Activated naive CD4-positive, alpha-beta T cell treated with anti-CD3 and anti-CD28 coated beads, Interleukin-2, amount 50 U/mL, for 24 hours (primary cell): ENCODE data around the gene LARP7.
"Not testable (repeated sequence)": the region's sequence is repeated elsewhere in the genome, so short reads cannot be mapped to it uniquely, and the experiment has no call there.

Experiments used
- H3K27ac Mint-ChIP-seq: one replicate; pipeline ENCODE4 v1.8.0; 2021; ENCODE audit warnings: mild to moderate bottlenecking, mixed read lengths
- H3K27me3 Mint-ChIP-seq: one replicate; pipeline ENCODE4 v1.8.0; 2021; ENCODE audit warnings: mixed read lengths
- H3K36me3 Mint-ChIP-seq: one replicate; pipeline ENCODE4 v1.8.0; 2021; ENCODE audit warnings: mixed read lengths
- H3K4me1 Mint-ChIP-seq: one replicate; pipeline ENCODE4 v1.8.0; 2021; ENCODE audit warnings: mixed read lengths
- H3K4me3 Mint-ChIP-seq: one replicate; pipeline ENCODE4 v1.8.0; 2021; ENCODE audit warnings: mild to moderate bottlenecking, mixed read lengths
- H3K9me3 Mint-ChIP-seq: one replicate; pipeline ENCODE4 v1.8.0; 2021; ENCODE audit warnings: mixed read lengths

Gene LARP7

DNA sequence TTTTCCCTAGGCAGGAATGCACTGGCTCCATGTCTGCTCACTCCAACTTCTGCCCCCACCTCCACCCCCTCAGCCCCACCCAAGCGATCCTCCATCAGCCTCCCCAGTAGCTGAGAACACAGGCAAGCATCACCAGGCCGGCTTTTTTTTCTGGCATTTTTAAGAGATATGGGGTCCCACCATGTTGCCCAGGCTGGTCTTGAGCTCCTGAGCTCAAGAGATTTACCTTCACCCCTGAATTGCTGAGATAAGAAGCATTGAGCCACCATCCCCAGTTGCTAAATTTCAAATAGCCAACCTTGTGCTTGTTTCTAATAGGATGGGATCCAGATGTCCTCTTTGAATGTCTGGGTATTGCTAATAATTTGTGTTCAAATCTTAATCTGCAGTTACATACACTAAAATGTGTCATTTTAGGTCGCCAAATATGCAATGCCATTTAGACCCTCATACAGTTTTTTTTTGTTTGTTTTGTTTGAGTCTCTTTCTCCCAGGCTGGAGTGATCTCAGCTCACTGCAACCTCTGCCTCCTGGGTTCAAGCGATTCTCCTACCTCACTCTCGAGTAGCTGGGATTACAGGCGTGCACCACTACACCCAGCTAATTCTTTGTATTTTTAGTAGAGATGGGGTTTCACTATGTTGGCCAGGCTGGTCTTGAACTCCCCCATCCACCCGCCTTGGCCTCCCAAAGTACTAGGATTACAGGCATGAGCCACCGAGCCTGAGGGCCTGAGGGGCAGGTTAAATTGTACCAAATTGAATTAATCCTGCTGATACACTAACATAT lies 8.8 kb downstream of the LARP7 start:
- no peak overlapping the region for H3K4me3 Mint-ChIP-seq
- H3K4me1 Mint-ChIP-seq = peaks cover 25% of the 10 kb centered on the region
- H3K9me3 Mint-ChIP-seq = no peaks in the 10 kb centered on the region
- no peaks in the 10 kb centered on the region for H3K27me3 Mint-ChIP-seq
- no peak overlapping the region for H3K27ac Mint-ChIP-seq
- H3K36me3 Mint-ChIP-seq = peaks cover 9% of the 10 kb centered on the region

DNA sequence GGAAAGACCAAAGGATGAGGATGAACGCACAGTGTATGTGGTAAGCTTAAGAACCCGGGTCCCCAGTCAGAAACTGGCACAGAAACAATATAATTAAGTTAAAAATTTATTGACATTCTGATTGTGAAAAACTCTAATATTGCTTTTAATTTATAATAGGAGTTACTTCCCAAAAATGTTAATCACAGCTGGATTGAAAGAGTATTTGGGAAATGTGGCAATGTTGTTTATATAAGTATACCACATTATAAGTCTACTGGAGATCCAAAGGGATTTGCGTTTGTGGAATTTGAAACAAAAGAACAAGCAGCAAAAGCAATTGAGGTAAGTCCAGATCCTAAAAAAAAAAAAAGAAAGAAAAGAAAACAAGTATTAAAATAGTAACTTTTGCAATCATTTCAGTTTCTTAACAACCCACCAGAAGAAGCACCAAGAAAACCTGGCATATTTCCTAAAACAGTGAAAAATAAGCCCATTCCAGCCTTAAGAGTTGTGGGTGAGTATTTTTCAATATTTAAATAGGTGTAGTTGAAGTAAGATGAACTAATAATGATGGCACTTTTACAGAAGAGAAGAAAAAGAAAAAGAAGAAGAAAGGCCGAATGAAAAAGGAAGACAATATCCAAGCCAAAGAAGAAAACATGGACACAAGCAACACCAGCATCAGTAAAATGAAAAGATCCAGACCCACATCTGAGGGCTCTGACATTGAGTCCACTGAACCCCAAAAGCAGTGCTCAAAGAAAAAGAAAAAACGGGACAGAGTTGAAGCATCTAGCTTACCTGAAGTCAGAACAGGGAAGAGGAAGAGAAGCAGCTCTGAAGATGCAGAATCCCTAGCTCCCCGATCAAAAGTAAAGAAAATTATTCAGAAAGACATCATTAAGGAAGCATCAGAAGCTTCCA lies 9.9 kb downstream of the LARP7 start:
- H3K27me3 Mint-ChIP-seq = no peaks in the 10 kb centered on the region
- H3K27ac Mint-ChIP-seq = no peak overlapping the region
- no peaks in the 10 kb centered on the region for H3K9me3 Mint-ChIP-seq
- H3K36me3 Mint-ChIP-seq = peaks cover 8% of the 10 kb centered on the region
- no peak overlapping the region for H3K4me3 Mint-ChIP-seq
- H3K4me1 Mint-ChIP-seq = peaks cover 13% of the 10 kb centered on the region

DNA sequence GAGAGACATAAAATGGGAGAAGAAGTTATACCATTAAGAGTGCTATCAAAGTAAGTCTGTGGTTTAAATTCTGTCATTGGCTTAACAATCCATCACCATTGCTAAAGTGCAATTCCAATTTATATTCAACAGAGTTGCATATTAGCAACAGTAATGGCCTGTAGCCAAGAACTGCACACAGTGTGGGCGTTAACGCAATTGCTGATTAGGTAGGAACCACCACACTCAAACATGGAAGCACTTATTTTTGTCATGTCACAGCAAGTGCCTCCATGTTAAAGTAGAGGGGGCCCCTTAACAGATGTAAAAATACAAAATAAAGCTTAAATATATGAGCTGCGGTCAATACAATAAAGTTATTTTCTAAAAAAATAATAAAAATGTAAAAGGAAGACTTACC lies 10.8 kb downstream of the LARP7 start:
- Mint-ChIP-seq H3K27ac (no peak overlapping the region), H3K4me1 (peaks cover 6% of the 10 kb centered on the region), H3K36me3 (peaks cover 8% of the 10 kb centered on the region), H3K27me3 (no peaks in the 10 kb centered on the region), H3K4me3 (no peak overlapping the region), H3K9me3 (no peaks in the 10 kb centered on the region)

DNA sequence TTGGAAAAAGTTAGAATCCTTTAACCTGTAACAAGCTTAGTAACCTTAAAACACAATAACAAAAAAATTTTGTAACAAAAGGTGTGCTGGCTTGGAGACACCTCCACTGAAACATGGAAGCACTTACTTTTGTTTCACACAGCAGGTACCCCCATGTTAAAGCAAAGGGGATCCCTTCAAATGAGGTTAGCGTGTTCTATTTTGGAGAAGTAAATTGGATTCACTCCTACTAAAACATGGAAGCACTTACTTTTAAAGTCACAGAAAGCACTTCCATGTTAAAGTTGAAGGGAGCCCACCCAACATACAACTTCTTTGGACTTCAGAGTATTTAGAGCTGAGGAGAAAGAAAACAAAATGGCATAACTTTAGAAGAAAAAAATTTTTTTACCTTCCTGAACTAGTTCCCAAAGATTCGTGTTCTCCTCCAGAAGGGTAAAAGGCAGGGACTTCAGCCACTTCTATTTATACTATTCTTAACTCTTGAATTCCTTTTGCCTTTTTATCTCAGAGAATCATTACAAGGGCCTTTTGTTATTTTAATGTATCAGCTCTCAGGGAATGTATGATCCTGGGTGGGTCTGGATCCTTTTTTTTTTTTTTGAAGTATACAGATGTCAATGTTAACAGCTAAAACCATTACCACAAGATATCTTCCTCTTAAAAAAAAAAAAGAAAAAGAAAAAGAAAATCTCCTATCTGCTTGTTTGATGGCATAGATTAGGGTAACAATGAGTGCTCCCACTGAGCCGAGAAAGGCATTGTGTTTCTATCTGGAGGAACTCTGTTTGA lies 11.5 kb downstream of the LARP7 start:
- Mint-ChIP-seq H3K4me1 (no peaks in the 10 kb centered on the region), H3K36me3 (peaks cover 8% of the 10 kb centered on the region), H3K4me3 (no peak overlapping the region), H3K9me3 (no peaks in the 10 kb centered on the region), H3K27me3 (no peaks in the 10 kb centered on the region), H3K27ac (no peak overlapping the region)

DNA sequence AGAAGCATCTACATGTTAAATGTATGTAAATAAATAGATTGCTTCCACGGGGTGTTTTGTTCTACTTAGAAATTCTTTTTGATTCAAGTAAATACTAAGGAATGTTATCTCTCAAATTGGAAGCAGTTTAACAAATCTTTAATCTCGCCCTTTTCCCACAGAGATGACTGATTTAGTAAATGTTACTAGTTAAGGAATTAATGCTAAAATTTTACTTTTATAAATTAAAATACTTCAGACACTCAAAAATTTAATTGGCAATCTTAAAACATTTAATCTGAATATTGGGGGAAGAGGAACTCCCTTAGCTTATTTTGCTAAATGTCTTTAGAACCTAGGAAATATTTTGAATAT lies 12.1 kb downstream of the LARP7 start:
- H3K9me3 Mint-ChIP-seq = no peaks in the 10 kb centered on the region
- H3K27ac Mint-ChIP-seq = no peak overlapping the region
- peaks cover 8% of the 10 kb centered on the region for H3K36me3 Mint-ChIP-seq
- no peak overlapping the region for H3K4me3 Mint-ChIP-seq
- no peaks in the 10 kb centered on the region for H3K4me1 Mint-ChIP-seq
- H3K27me3 Mint-ChIP-seq = no peaks in the 10 kb centered on the region

DNA sequence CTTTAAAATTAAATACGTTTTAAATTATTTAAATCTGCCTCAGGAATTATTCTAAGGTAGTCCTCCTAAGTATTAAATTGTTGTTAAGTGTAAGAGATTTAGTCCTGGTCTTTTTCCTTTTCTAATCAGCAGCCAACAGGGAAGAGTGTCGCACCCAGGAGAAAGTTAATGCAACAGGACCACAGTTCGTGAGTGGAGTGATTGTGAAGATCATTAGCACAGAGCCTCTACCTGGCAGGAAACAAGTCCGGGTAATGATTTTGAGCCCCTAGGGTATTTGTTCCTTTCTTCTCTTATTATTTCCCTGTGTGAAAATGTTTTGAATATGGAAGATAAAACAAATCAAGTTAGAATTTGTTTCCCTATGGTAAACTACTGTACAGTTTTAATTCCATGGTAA lies 13.4 kb downstream of the LARP7 start:
- Mint-ChIP-seq H3K27me3 (no peaks in the 10 kb centered on the region), H3K4me1 (no peaks in the 10 kb centered on the region), H3K4me3 (no peak overlapping the region), H3K36me3 (peaks cover 11% of the 10 kb centered on the region), H3K27ac (no peak overlapping the region), H3K9me3 (no peaks in the 10 kb centered on the region)

DNA sequence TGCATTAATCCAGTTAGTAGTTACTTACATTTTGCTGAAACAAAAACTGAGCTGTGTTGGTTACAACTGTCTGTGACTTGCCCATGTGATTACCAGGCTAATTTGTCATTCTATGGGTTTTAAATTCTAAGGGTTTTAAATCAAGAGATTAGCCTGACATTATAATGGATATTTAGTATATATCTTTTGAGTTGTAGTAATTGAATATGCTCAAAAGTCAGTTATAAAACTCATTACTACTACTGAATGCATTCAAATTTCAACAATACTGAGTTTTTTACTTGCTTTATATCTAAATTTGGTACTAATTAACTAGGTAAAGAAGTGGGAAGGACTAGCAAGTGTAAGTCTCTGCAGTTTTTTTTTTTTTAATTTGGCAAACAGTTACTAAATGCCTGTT lies 14.7 kb downstream of the LARP7 start:
- Mint-ChIP-seq H3K27ac (no peak overlapping the region), H3K36me3 (peaks cover 11% of the 10 kb centered on the region), H3K27me3 (no peaks in the 10 kb centered on the region)

DNA sequence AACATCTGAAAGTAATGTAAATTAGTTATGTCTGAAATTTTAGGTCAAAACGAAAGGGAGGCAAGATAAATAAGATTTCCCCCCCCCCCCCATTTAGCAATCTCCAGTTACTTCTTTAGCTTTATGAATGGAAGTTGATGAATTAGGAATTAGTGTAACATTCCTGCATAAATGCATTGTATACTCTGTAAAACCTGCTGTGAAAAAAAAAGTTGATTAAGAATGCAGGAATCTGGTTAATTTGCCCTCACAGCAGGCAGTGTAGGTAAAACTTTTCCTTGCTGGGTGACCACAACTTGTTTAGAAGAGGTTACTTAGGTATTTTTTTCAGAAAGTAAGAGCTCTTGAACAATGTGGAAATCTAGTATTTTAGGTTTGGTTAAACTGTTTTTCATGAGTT lies 15.3 kb downstream of the LARP7 start:
- H3K27me3 Mint-ChIP-seq = no peaks in the 10 kb centered on the region
- no peaks in the 10 kb centered on the region for H3K4me1 Mint-ChIP-seq
- H3K9me3 Mint-ChIP-seq = no peaks in the 10 kb centered on the region
- peaks cover 8% of the 10 kb centered on the region for H3K36me3 Mint-ChIP-seq
- H3K4me3 Mint-ChIP-seq = no peak overlapping the region
- H3K27ac Mint-ChIP-seq = no peak overlapping the region

More for the DNA sequence above, 14.7 kb downstream of the LARP7 start:
- H3K4me1 Mint-ChIP-seq = no peaks in the 10 kb centered on the region
- H3K4me3 Mint-ChIP-seq = no peak overlapping the region
- H3K9me3 Mint-ChIP-seq = no peaks in the 10 kb centered on the region

DNA sequence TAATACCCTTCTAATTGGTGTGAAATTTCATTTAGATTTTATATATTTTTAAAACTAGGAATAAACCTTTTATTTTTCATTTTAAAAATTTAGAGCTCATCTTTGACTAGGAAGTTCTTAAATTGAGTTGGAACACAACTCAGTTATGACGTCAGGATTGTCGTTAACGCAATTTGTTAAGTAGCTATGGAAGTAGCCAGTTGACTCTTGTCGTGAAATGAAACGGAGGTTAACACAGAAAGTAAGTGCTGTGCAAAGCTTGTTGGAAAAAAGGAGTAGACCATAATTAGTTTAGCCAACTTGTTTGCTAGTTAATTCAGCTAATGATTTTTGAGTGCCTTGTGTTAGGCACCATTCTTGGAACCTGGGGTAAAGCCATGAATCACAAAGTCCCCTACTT lies 18.3 kb downstream of the LARP7 start:
- Mint-ChIP-seq H3K36me3 (peaks cover 12% of the 10 kb centered on the region), H3K4me3 (no peak overlapping the region), H3K27ac (no peak overlapping the region)

DNA sequence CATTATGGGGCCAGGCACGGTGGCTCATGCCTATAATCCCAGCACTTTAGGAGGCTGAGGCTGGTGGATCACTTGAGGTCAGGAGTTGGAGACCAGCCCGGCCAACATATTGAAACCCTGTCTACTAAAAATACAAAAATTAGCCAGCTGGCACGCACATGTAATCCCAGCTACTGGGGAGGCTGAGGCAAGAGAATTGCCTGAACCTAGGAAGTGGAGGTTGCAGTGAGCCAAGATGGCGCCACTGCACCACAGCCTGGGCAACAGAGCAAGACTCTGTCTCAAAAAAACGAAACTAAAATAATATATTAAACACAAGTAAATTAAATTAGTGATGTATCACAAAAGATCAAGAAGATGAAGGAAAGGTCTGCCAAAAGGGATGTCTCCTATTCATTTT lies 19.2 kb downstream of the LARP7 start:
- H3K27ac Mint-ChIP-seq, H3K4me3 Mint-ChIP-seq, H3K27me3 Mint-ChIP-seq, H3K9me3 Mint-ChIP-seq, H3K4me1 Mint-ChIP-seq: not testable (repeated sequence)
- H3K36me3 Mint-ChIP-seq = peaks cover 12% of the 10 kb centered on the region

More for the DNA sequence above, 18.3 kb downstream of the LARP7 start:
- H3K4me1 Mint-ChIP-seq = no peaks in the 10 kb centered on the region
- H3K27me3 Mint-ChIP-seq = no peaks in the 10 kb centered on the region
- no peaks in the 10 kb centered on the region for H3K9me3 Mint-ChIP-seq

DNA sequence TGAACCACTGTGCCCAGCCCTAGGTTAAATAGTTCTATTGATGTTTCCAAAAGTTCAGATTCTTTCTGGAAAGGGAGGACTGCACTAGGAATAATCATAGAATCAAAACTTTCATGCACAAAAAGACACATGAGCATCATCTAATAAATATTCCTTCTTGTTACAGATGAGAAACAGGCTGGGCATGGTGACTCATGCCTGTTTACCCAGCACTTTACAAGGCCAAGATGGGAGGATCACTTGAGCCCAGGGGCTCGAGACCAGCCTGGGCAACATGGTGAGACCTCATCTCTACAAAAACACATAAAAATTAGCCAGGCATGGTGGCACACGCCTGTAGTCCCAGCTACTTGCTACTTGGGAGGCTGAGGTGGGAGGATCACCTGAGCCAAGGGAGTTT lies 27.7 kb downstream of the LARP7 start:
- H3K4me3 Mint-ChIP-seq = no peak overlapping the region
- no peaks in the 10 kb centered on the region for H3K4me1 Mint-ChIP-seq
- no peaks in the 10 kb centered on the region for H3K27me3 Mint-ChIP-seq
- peaks cover 2% of the 10 kb centered on the region for H3K36me3 Mint-ChIP-seq
- H3K27ac Mint-ChIP-seq = no peak overlapping the region
- no peaks in the 10 kb centered on the region for H3K9me3 Mint-ChIP-seq

DNA sequence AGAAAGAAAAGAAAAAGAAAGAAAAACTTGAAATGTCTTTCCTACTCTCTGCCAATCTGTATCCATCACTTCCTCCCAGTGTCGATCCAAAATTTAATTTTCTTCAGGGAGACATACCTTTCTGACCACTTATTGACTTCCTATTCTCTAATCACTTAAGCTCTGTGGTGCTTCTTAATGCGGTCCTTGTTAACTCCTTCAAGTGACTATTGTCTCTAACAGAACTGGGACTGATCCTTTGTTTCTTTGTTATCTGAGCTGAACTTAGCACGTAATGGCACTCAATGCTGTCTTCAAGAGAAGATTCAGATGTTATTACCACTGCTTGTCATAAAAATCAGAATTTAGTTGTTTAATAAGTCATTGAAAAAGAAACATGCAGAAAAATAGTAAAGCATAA lies 31.2 kb downstream of the LARP7 start:
- no peak overlapping the region for H3K4me3 Mint-ChIP-seq
- no peaks in the 10 kb centered on the region for H3K9me3 Mint-ChIP-seq
- peaks cover 2% of the 10 kb centered on the region for H3K36me3 Mint-ChIP-seq
- no peaks in the 10 kb centered on the region for H3K27me3 Mint-ChIP-seq
- H3K27ac Mint-ChIP-seq = no peak overlapping the region
- H3K4me1 Mint-ChIP-seq = no peaks in the 10 kb centered on the region

DNA sequence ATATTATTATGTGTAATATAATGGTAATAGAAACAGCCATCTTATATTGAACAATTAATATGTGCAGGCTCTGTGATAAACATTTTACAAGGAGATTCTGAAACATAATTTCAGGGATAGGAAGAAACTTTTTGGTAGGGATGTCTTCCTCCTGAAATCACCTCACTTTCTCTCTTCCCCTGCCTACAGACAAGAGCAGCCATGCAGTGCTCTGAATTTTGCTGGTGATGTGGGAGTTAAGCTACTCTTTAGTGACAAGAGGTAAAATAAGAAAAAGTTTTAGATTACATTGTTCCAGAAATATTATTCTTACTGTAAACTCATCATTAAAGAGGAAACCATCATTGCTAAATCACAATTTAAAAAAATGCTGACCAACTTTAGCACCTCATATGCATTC lies 36.1 kb downstream of the LARP7 start:
- Mint-ChIP-seq H3K4me1 (no peaks in the 10 kb centered on the region), H3K4me3 (no peak overlapping the region), H3K27me3 (no peaks in the 10 kb centered on the region), H3K27ac (no peak overlapping the region), H3K9me3 (no peaks in the 10 kb centered on the region), H3K36me3 (no peaks in the 10 kb centered on the region)

DNA sequence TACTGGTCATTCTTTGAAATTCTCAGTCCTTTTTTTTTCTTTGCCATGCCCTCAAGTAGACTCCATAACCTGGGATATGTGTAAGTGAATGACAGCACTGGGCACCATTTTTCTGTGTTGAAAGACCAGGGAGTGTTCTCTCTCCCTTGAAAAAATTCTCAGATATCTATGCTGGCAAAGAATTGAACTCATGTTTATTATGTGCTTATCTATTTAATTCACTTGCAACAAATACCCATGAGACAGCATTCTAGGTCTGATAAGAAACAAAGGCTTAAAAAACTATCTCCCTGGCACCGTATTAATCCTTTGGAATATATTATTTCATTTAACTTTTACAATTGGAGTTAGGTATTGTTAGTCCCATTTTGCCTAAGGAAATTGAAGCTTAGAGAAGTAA lies 36.7 kb downstream of the LARP7 start:
- no peak overlapping the region for H3K27ac Mint-ChIP-seq

DNA sequence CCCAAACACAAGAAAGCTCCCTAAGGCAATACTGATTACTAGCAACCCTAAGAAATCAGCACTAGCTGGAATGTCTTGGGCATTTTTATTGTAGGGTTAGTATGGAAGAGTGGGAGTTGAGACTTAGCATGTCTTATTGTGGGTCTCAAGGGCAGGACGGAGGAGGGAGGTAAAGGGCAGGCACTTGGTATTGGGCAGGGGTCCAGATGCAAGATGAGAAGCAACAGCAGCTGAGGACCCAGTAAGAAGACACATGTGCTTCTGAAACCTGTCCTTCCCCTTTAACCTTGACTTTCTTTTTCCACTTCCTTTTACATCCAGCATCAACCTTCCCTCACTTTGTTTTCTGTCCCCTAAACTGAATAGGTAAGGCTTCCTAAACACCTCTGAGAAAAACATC lies 37.4 kb downstream of the LARP7 start:
- Mint-ChIP-seq H3K27me3 (no peaks in the 10 kb centered on the region), H3K27ac (no peak overlapping the region), H3K36me3 (no peaks in the 10 kb centered on the region), H3K4me1 (no peaks in the 10 kb centered on the region), H3K4me3 (no peak overlapping the region), H3K9me3 (no peaks in the 10 kb centered on the region)

More for the DNA sequence above, 36.7 kb downstream of the LARP7 start:
- no peaks in the 10 kb centered on the region for H3K4me1 Mint-ChIP-seq
- H3K27me3 Mint-ChIP-seq = no peaks in the 10 kb centered on the region
- no peak overlapping the region for H3K4me3 Mint-ChIP-seq
- no peaks in the 10 kb centered on the region for H3K36me3 Mint-ChIP-seq
- no peaks in the 10 kb centered on the region for H3K9me3 Mint-ChIP-seq
